AG09309 (cell line): ENCODE measurements around the gene RPS5.

Source experiments
- DNase-seq: peaks from one replicate; pipeline ENCODE4 v3.0.0-alpha.2; 2010; ENCODE audit warnings: low read depth
- H3K4me3 ChIP-seq: 2 replicates; pipeline ENCODE4 v1.5.1; 2011; ENCODE audit warnings: mild to moderate bottlenecking, low read depth, low read length, moderate library complexity; ENCODE audit not compliant: control insufficient read depth
- CTCF ChIP-seq: IDR thresholded peaks from 2 replicates; pipeline ENCODE4 v1.5.1; 2011; ENCODE audit warnings: mild to moderate bottlenecking, low read depth, low read length, inconsistent platforms; ENCODE audit not compliant: insufficient read depth, control insufficient read depth; ENCODE audit errors: missing control alignments

Gene RPS5

GRCh38 chr19:58395979-58396627 lies 9.0 kb downstream of the RPS5 start:
- no peak for DNase-seq
- TF ChIP-seq CTCF: no peak
- H3K4me3 ChIP-seq: no peak overlapping the region

DNA sequence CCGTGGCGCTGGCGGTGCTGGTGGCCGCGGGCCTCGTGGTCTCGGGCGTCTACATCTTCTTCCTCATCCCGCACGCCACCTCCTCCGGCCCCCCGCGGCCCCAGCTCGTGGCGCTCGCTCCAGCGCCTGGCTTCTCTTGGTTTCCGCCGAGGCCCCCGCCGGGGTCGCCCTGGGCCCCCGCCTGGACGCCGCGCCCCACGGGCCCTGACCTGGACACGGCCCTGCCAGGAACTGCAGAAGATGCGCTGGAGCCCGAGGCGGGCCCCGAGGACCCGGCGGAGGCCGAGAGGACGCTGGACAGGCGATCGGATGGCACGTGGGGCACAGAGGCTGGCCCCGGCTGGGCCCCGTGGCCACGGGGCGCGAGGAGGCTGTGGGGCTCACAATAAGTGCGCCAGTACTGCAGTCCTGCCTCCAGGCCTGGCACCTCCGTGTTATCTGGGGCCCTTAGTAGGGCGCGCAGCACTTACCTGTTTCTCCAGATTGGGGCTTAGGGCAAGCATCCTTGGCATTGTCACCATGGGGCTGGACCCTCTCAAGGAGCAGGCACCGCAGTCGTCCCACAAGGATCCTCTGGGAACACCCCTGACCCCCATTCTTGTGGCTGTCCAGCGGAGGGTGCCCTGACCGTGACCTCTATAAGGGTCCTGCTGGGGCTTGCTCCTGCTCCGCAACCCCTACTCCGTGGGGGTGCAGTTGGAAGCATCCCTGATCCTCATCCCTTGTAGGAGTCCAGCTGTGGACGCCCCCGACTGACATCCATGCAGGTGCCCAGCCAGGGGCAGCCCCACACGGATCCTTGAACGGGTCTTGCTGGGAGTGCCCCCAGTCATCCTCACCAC lies 9.8 kb downstream of the RPS5 start:
- no peak for TF ChIP-seq CTCF
- DNase-seq: no peak
- no peak overlapping the region for H3K4me3 ChIP-seq

DNA sequence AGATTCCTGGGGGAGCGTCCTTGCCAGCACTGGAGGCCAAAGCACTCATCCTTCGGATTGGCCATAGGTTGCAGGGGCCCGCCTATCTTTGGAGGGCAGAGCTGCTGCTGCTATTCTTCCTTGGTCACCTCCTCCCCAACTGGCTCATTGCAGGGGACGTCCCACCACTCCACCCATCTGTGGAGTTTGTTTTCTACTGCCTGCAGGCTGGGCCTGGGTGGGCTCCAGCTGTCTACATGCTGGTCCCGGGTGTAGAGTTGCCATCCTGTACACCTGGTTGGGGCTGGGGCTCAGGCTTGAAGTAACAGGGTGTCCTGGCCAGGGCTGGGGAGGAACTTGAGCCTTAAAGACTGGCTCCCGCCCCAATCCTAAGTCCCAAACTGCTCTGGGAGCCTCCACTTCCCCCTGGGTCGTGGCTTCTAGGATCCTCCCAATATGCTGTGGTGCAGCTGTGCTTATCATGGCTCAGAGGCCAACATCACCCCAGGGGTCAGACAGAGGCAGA lies 10.5 kb downstream of the RPS5 start:
- no peak overlapping the region for H3K4me3 ChIP-seq
- DNase-seq: no peak
- TF ChIP-seq CTCF: no peak

DNA sequence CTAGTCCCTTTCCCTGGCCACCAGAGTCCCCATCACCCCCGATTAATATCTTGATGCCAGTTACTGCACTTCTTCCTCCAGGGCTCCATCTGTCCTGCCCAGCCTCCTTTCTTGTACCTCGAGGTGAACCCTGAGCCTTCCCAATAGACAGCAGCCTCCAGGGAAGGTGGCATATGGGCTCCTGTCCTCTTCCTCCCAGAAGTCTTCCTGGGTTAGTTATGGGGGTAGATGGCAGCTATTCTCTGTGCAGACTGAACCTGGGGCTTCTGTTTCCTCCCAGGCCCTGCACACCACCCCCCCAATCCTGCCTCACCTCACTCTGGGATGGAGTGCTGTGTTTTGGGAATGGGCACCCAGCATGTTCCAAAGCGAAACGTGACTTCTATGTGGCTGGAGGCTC lies 11.0 kb downstream of the RPS5 start:
- no peak overlapping the region for H3K4me3 ChIP-seq
- TF ChIP-seq CTCF: no peak
- no peak for DNase-seq

- no peak for DNase-seq
- TF ChIP-seq CTCF: no peak
- no peak overlapping the region for H3K4me3 ChIP-seq
Observed at GRCh38 chr19:58398545-58398944, 11.5 kb downstream of the RPS5 start.

GRCh38 chr19:58399903-58400302 lies 12.8 kb downstream of the RPS5 start:
- no peak overlapping the region for H3K4me3 ChIP-seq
- no peak for DNase-seq
- TF ChIP-seq CTCF: no peak
